H1 (cell line): Measurements from ENCODE around the gene QPCTL. TPM values are rescaled to one million over a fixed set of nuclear protein-coding genes. Genes with fewer than 3 reads are reported as not detected.
A peak's percentile ranks its signal among the peaks of the same experiment; 100 is the strongest.

Experiments
- CTCF ChIA-PET: fragments of 300-600 bp; sonication (Branson Sonifier 250); formaldehyde crosslinking; loops from one replicate; lab custom pipeline; 2021; ENCODE audit not compliant: partially characterized antibody; lab: Charles Lee
- POLR2A ChIA-PET: fragments of 300-600 bp; sonication (Branson Sonifier 250); formaldehyde crosslinking; loops from one replicate; lab custom pipeline; 2021; ENCODE audit warnings: inconsistent platforms; ENCODE audit not compliant: partially characterized antibody; lab: Charles Lee
- DNase-seq, 2 experiments: peaks; one replicate each; pipeline versions ENCODE4 v3.0.0 to v3.0.0-alpha.2; 2010 to 2022; ENCODE audit warnings: low spot score in 2 of 2, low read depth in 1 of 2, mixed read lengths in 1 of 2
- FAIRE-seq: peaks from 2 replicates; lab custom pipeline; 2011; peaks lifted over from hg19 to GRCh38; lab: Jason Lieb, UNC
- H2AFZ ChIP-seq: 2 replicates; pipeline ENCODE4 v1.8.1; 2012; ENCODE audit warnings: low read length, inconsistent platforms
- H2AK5ac ChIP-seq: 2 replicates; pipeline ENCODE4 v1.6.1; 2013; ENCODE audit warnings: low read depth, low read length
- H2BK120ac ChIP-seq: replicated peaks from 2 replicates; pipeline ENCODE3; 2013; ENCODE audit warnings: low read depth, low read length, inconsistent platforms
- H2BK12ac ChIP-seq: 2 replicates; pipeline ENCODE4 v1.6.1; 2013; ENCODE audit warnings: low read depth, low read length
- H2BK15ac ChIP-seq: 2 replicates; pipeline ENCODE4 v1.6.1; 2013; ENCODE audit warnings: low read length
- H2BK20ac ChIP-seq: 2 replicates; pipeline ENCODE4 v1.6.1; 2013; ENCODE audit warnings: low read length
- H2BK5ac ChIP-seq: 2 replicates; pipeline ENCODE4 v1.6.1; 2013; ENCODE audit warnings: low read depth, low read length
- H3K14ac ChIP-seq: 2 replicates; pipeline ENCODE4 v1.6.1; 2013; ENCODE audit warnings: inconsistent platforms; ENCODE audit not compliant: insufficient read length
- H3K18ac ChIP-seq: 2 replicates; pipeline ENCODE4 v1.6.1; 2013; ENCODE audit warnings: low read length; ENCODE audit errors: extremely low read depth
- H3K23ac ChIP-seq: 2 replicates; pipeline ENCODE4 v1.6.1; 2013; ENCODE audit warnings: inconsistent platforms; ENCODE audit not compliant: insufficient read length
- H3K23me2 ChIP-seq: 2 replicates; pipeline ENCODE4 v1.6.1; 2013; ENCODE audit warnings: low read depth, low read length
- H3K27ac ChIP-seq: 2 replicates; pipeline ENCODE4 v1.6.1; 2011; ENCODE audit warnings: low read depth, low read length, inconsistent platforms
- H3K27me3 ChIP-seq, 4 experiments: replicated peaks in 1 of 4; 1 replicate in 1 of 4; 2 replicates in 3 of 4; pipeline versions ENCODE4 v1.6.1 to v1.8.1; 2011 to 2013; ENCODE audit warnings: low read length in 3 of 4, mild to moderate bottlenecking in 3 of 4, inconsistent platforms in 2 of 4, mixed read lengths in 2 of 4, moderate library complexity in 1 of 4; ENCODE audit not compliant: control insufficient read depth in 3 of 4, insufficient read depth in 3 of 4; ENCODE audit errors: extremely low read depth in 1 of 4
- H3K36me3 ChIP-seq, 4 experiments: 2 replicates each; pipeline versions ENCODE4 v1.6.1 to v1.8.1; 2011 to 2013; ENCODE audit warnings: mild to moderate bottlenecking in 4 of 4, low read length in 3 of 4, moderate library complexity in 2 of 4, control low read depth in 1 of 4, inconsistent platforms in 1 of 4; ENCODE audit not compliant: insufficient read depth in 4 of 4, control insufficient read depth in 2 of 4
- H3K4ac ChIP-seq: replicated peaks from 2 replicates; pipeline ENCODE3; 2013; ENCODE audit warnings: low read length, low read depth, mixed read lengths, inconsistent platforms; ENCODE audit not compliant: insufficient read length
- H3K4me1 ChIP-seq, 4 experiments: replicated peaks in 1 of 4; 1 replicate in 1 of 4; 2 replicates in 3 of 4; pipeline versions ENCODE4 v1.6.1 to v1.8.1; 2011 to 2013; ENCODE audit warnings: low read length in 3 of 4, inconsistent platforms in 2 of 4, mixed read lengths in 1 of 4; ENCODE audit not compliant: insufficient read depth in 4 of 4, control insufficient read depth in 3 of 4
- H3K4me2 ChIP-seq, 2 experiments: 2 replicates each; pipeline versions ENCODE4 v1.6.1 to v1.8.1; 2011 to 2013; ENCODE audit warnings: low read depth in 2 of 2, low read length in 2 of 2, control low read depth in 1 of 2, inconsistent platforms in 1 of 2, mild to moderate bottlenecking in 1 of 2; ENCODE audit not compliant: insufficient read depth in 1 of 2
- H3K4me3 ChIP-seq, 4 experiments: fragments of 200-600, 300-600 bp in 1 of 4; sonication (generic), shearing (Covaris generic), sonication (Bioruptor Twin) in 1 of 4; 2 replicates each; pipeline versions ENCODE4 v1.5.1 to v1.8.1; 2011 to 2016; ENCODE audit warnings: low read length in 4 of 4, low read depth in 3 of 4, control low read depth in 2 of 4, inconsistent platforms in 2 of 4, mild to moderate bottlenecking in 2 of 4, mixed read lengths in 1 of 4, moderate library complexity in 1 of 4; ENCODE audit not compliant: insufficient read depth in 2 of 4; ENCODE audit errors: extremely low read depth in 1 of 4
- H3K56ac ChIP-seq: replicated peaks from 2 replicates; pipeline ENCODE3; 2013; ENCODE audit warnings: low read depth, mild to moderate bottlenecking, mixed read lengths, low read length, inconsistent platforms; ENCODE audit not compliant: insufficient read length
- H3K79me1 ChIP-seq: 2 replicates; pipeline ENCODE4 v1.6.1; 2013; ENCODE audit warnings: low read depth, low read length, control low read depth
- H3K79me2 ChIP-seq, 2 experiments: 2 replicates each; pipeline versions ENCODE4 v1.6.1 to v1.8.1; 2012 to 2013; ENCODE audit warnings: low read length in 2 of 2, mild to moderate bottlenecking in 2 of 2, inconsistent platforms in 1 of 2; ENCODE audit not compliant: insufficient read depth in 2 of 2, control insufficient read depth in 1 of 2
- H3K9ac ChIP-seq, 4 experiments: replicated peaks in 1 of 4; 1 replicate in 1 of 4; 2 replicates in 3 of 4; pipeline versions ENCODE4 v1.6.1 to v1.8.1; 2011 to 2013; ENCODE audit warnings: low read depth in 3 of 4, low read length in 3 of 4, control low read depth in 2 of 4, mild to moderate bottlenecking in 2 of 4, moderate library complexity in 2 of 4, inconsistent platforms in 1 of 4; ENCODE audit errors: extremely low read depth in 1 of 4
- H3K9me3 ChIP-seq, 2 experiments: 2 replicates each; pipeline versions ENCODE4 v1.6.1 to v1.8.1; 2012 to 2013; ENCODE audit warnings: mild to moderate bottlenecking in 2 of 2, moderate library complexity in 2 of 2, control low read depth in 1 of 2, inconsistent platforms in 1 of 2, low read depth in 1 of 2, low read length in 1 of 2, mixed read lengths in 1 of 2; ENCODE audit not compliant: insufficient read depth in 2 of 2
- H4K20me1 ChIP-seq, 2 experiments: replicated peaks in 1 of 2; 2 replicates each; pipeline versions ENCODE3 to v1.8.1; 2011 to 2013; ENCODE audit warnings: inconsistent platforms in 2 of 2, low read length in 2 of 2, mild to moderate bottlenecking in 1 of 2; ENCODE audit not compliant: insufficient read depth in 2 of 2, control insufficient read depth in 1 of 2
- H4K5ac ChIP-seq: 2 replicates; pipeline ENCODE4 v1.6.1; 2013; ENCODE audit warnings: low read length, low read depth, mixed read lengths, inconsistent platforms; ENCODE audit not compliant: insufficient read length
- H4K8ac ChIP-seq: 2 replicates; pipeline ENCODE4 v1.8.0; 2013; ENCODE audit warnings: mild to moderate bottlenecking, moderate library complexity, low read length, inconsistent platforms; ENCODE audit not compliant: insufficient read depth; ENCODE audit errors: extremely low read depth
- H4K91ac ChIP-seq: replicated peaks from 2 replicates; pipeline ENCODE3; 2013; ENCODE audit warnings: low read length, mixed read lengths, inconsistent platforms; ENCODE audit not compliant: insufficient read length
- BCL11A ChIP-seq, 2 experiments: IDR thresholded peaks; one replicate each; pipeline ENCODE4 v1.6.1; 2011; ENCODE audit warnings: low read depth in 2 of 2, low read length in 2 of 2, mild to moderate bottlenecking in 2 of 2
- BRCA1 ChIP-seq: IDR thresholded peaks from 2 replicates; pipeline ENCODE4 v1.6.1; 2012; ENCODE audit warnings: low read depth, low read length, improper control_type of control experiment
- CHD2 ChIP-seq: IDR thresholded peaks from 2 replicates; pipeline ENCODE4 v1.6.1; 2012; ENCODE audit warnings: low read length, improper control_type of control experiment
- HDAC2 ChIP-seq, 2 experiments: fragments of 300-600 bp in 1 of 2; sonication (generic) in 1 of 2; IDR thresholded peaks; 2 replicates each; pipeline ENCODE4 v1.6.1; 2011 to 2012; ENCODE audit warnings: low read depth in 2 of 2, low read length in 2 of 2, mild to moderate bottlenecking in 2 of 2, moderate library complexity in 2 of 2, borderline replicate concordance in 1 of 2, inconsistent platforms in 1 of 2
- HDAC6 ChIP-seq: IDR thresholded peaks from one replicate; pipeline ENCODE4 v1.7.1; 2012; ENCODE audit warnings: low read depth, mild to moderate bottlenecking, inconsistent platforms, low read length, moderate library complexity
- RAD21 ChIP-seq, 2 experiments: IDR thresholded peaks in 1 of 2; conservative IDR thresholded peaks in 1 of 2; 2 replicates each; pipeline ENCODE4 v1.6.1; 2011; ENCODE audit warnings: low read depth in 2 of 2, low read length in 2 of 2, improper control_type of control experiment in 1 of 2, inconsistent platforms in 1 of 2, mild to moderate bottlenecking in 1 of 2, moderate library complexity in 1 of 2
- TEAD4 ChIP-seq: IDR thresholded peaks from 2 replicates; pipeline ENCODE4 v1.6.1; 2012; ENCODE audit warnings: low read depth, low read length, inconsistent platforms, mixed read lengths
- WGBS, 2 experiments: shearing (Covaris generic) in 1 of 2; methylation state at CpG; one replicate each; pipeline versions ENCODE4 v1.1.6 to v1.1.7; 2013 to 2015; ENCODE audit warnings: low lambda C conversion rate in 2 of 2, mixed read lengths in 2 of 2, inconsistent platforms in 1 of 2, low coverage in 1 of 2, missing lambda C conversion rate in 1 of 2; ENCODE audit not compliant: insufficient replicate concordance in 2 of 2, insufficient coverage in 1 of 2, insufficient read length in 1 of 2; ENCODE audit errors: extremely low coverage in 1 of 2, missing lambda C conversion rate in 1 of 2; 5-methylcytosine and 5-hydroxymethylcytosine counted together
- polyA plus RNA-seq, 7 experiments: library from polyadenylated mRNA; depleted of rRNA in 3 of 7; stranded (reverse) in 5 of 7; unstranded in 2 of 7; fragments of >200 nt in 5 of 7; fragments of 200-250 nt in 2 of 7; gene quantifications; 1 replicate in 5 of 7; 2 replicates in 1 of 7; 4 replicates in 1 of 7; pipeline versions ENCODE4 v1.2.1 to v1.2.3, GENCODE V29; 2011 to 2013; ENCODE audit warnings: missing spikeins in 2 of 7, mixed read lengths in 2 of 7
- total RNA-seq: library from RNA; stranded (reverse); fragmentation: NEBNext Ultra II Directional; extraction: Animal tissue kit (Norgen Biotek cat#: 25700); gene quantifications from 2 replicates; pipeline ENCODE4 v1.2.1, GENCODE V29; 2021
- TF ChIP-seq, protein P1 (sequence below), 3 experiments: IDR thresholded peaks; 1 replicate in 2 of 3; 2 replicates in 1 of 3; pipeline versions ENCODE4 v1.5.1 to v1.6.1; 2011; ENCODE audit warnings: low read length in 3 of 3, mild to moderate bottlenecking in 3 of 3, inconsistent platforms in 2 of 3, low read depth in 1 of 3, moderate library complexity in 1 of 3; ENCODE audit not compliant: insufficient read depth in 1 of 3; ENCODE audit errors: control extremely low read depth in 1 of 3
- TF ChIP-seq, protein P2 (sequence below): IDR thresholded peaks from 2 replicates; pipeline ENCODE4 v1.6.1; 2012; ENCODE audit warnings: inconsistent platforms

QPCTL gene
- total and polyA plus RNA-seq, 2 of the 8 experiments (the other 6 are each of a cell fraction or from before 2014, with no cell fraction given): 25.2 to 35.3 TPM

DNA sequence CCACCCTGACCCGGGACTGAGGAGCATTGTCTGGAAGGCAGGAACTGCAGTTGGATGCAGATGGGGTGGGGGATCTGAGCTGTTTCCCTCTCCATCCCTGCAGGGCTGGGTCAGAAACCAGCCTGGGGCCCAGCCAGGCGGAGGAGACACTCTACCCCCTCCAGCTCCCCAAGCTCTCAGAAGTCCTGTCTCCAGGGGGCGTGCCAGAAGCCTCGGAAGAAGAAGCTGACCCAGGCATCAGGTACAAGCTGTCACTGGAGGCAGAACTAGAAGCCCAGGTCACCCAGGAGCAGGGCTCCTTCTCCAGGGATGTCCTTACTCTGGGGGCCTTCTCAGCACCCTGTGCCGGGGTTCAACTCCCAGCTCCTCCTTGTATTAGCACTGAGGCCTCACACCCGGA is 61.1 kb downstream of the QPCTL start:
- POLR2A ChIA-PET: interaction anchor here (0.6 to 12.9 kb wide), 4 partner anchors 15 to 40 kb away, joined by 3 to 153 read pairs (median 4); partner anchors contain the start of genes FBXO46 and SIX5
- DNase-seq: peak in 1 of 2 experiments; percentile 77

More for the DNA sequence above, 61.1 kb downstream of the QPCTL start:
- Histone ChIP-seq H2BK5ac (no peak overlapping the region), H3K27me3 (no peaks in the 10 kb centered on the region), H3K23me2 (peaks cover 2% of the 10 kb centered on the region; the same call in 1 of the 2 replicates), H3K4ac (no peak overlapping the region), H4K5ac (no peak overlapping the region), H2BK20ac (no peak overlapping the region), H3K14ac (no peak overlapping the region), H3K4me1 (peaks cover 0 to 6% (median 0%) of the 10 kb centered on the region in 4 experiments; a peak in 1 of 7 replicates), H3K9ac (no peak overlapping the region), H4K8ac (peak overlapping the region; percentile 45; the same call in 1 of the 2 replicates), H3K9me3 (no peaks in the 10 kb centered on the region), H3K79me1 (no peaks in the 10 kb centered on the region), H3K56ac (no peak overlapping the region), H3K4me2 (no peak overlapping the region), H2AFZ (no peak overlapping the region; the same call in 1 of the 2 replicates), H3K18ac (no peak overlapping the region), H3K23ac (no peak overlapping the region), H3K4me3 (no peak overlapping the region), H3K79me2 (no peaks in the 10 kb centered on the region), H2BK12ac (peak overlapping the region; percentile 50; the same call in 1 of the 2 replicates), H3K36me3 (no peaks in the 10 kb centered on the region), H2AK5ac (no peak overlapping the region), H4K20me1 (no peaks in the 10 kb centered on the region), H3K27ac (no peak overlapping the region), H2BK15ac (no peak overlapping the region), H4K91ac (no peak overlapping the region), H2BK120ac (no peak overlapping the region)
- FAIRE-seq: no peak
- TF ChIP-seq TEAD4 (no peak), CHD2 (no peak; the same call in 1 of the 2 replicates), BRCA1 (no peak), BCL11A (IDR thresholded peaks at IDR 0.05; ENCODE audit: low read depth in 2 of 2, low read length in 2 of 2) (no peak), HDAC6 (no peak), HDAC2 (IDR thresholded peaks at IDR 0.05; ENCODE audit: borderline replicate concordance in 1 of 2, low read depth in 2 of 2, low read length in 2 of 2) (no peak), RAD21 (IDR thresholded peaks at IDR 0.05 in 1 of 2, conservative IDR thresholded peaks at IDR 0.05 in 1 of 2; ENCODE audit: low read depth in 2 of 2, low read length in 2 of 2) (peak; percentile 17 to 39; a peak in 3 of 4 replicates)
- TF ChIP-seq, protein P1, sequence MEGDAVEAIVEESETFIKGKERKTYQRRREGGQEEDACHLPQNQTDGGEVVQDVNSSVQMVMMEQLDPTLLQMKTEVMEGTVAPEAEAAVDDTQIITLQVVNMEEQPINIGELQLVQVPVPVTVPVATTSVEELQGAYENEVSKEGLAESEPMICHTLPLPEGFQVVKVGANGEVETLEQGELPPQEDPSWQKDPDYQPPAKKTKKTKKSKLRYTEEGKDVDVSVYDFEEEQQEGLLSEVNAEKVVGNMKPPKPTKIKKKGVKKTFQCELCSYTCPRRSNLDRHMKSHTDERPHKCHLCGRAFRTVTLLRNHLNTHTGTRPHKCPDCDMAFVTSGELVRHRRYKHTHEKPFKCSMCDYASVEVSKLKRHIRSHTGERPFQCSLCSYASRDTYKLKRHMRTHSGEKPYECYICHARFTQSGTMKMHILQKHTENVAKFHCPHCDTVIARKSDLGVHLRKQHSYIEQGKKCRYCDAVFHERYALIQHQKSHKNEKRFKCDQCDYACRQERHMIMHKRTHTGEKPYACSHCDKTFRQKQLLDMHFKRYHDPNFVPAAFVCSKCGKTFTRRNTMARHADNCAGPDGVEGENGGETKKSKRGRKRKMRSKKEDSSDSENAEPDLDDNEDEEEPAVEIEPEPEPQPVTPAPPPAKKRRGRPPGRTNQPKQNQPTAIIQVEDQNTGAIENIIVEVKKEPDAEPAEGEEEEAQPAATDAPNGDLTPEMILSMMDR (IDR thresholded peaks at IDR 0.05; ENCODE audit: control extremely low read depth in 1 of 3, insufficient read depth in 1 of 3, low read depth in 1 of 3, low read length in 3 of 3): peak; percentile 35 to 55 (median 39); a peak in 3 of 4 replicates
- TF ChIP-seq, protein P2, sequence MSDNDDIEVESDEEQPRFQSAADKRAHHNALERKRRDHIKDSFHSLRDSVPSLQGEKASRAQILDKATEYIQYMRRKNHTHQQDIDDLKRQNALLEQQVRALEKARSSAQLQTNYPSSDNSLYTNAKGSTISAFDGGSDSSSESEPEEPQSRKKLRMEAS: no peak
- 65% methylated on average over 6 of the region's 6 CpGs; no CpG with 5 or more reads in 1 of the 2 experiments for WGBS, 2 experiments
- CTCF ChIA-PET: interaction anchor here (0.6 to 3.0 kb wide), 15 partner anchors 9 to 61 kb away, joined by 3 to 16 read pairs (median 7); partner anchors contain the start of genes MEIOSIN and QPCTL
